HG03460 (cell line): Measurements from ENCODE around the gene ORMDL3.
"Not testable (repeated sequence)": the region's sequence is repeated elsewhere in the genome, so short reads cannot be mapped to it uniquely, and the experiment has no call there.

Source experiments
- ATAC-seq: cut with Tn5 transposase; IDR thresholded peaks from one replicate; pipeline ENCODE4 v1.9.1; 2021; ENCODE audit not compliant: unreplicated experiment

The ORMDL3 gene

GRCh38 chr17:39950871-39951348, 23.5 kb upstream of the ORMDL3 start:
- no peak for ATAC-seq

- ATAC-seq: no peak
Observed at GRCh38 chr17:39949028-39949427, 21.6 kb upstream of the ORMDL3 start.

- ATAC-seq: not testable (repeated sequence)
Observed at GRCh38 chr17:39948489-39948828, 21.1 kb upstream of the ORMDL3 start.

GRCh38 chr17:39946551-39947330, 19.3 kb upstream of the ORMDL3 start:
- ATAC-seq: no peak

- no peak for ATAC-seq
Observed at GRCh38 chr17:39944393-39944711, 17.0 kb upstream of the ORMDL3 start.

GRCh38 chr17:39943702-39944392, 16.4 kb upstream of the ORMDL3 start:
- no peak for ATAC-seq

- ATAC-seq: no peak
Observed at GRCh38 chr17:39939588-39940419, 12.4 kb upstream of the ORMDL3 start.

- no peak for ATAC-seq
Observed at GRCh38 chr17:39939106-39939505, 11.7 kb upstream of the ORMDL3 start.

- ATAC-seq: no peak
Observed at GRCh38 chr17:39938140-39938869, 10.9 kb upstream of the ORMDL3 start.

- no peak for ATAC-seq
Observed at GRCh38 chr17:39937447-39937846, 10.0 kb upstream of the ORMDL3 start.

GRCh38 chr17:39935909-39936308, 8.5 kb upstream of the ORMDL3 start:
- ATAC-seq: no peak

- no peak for ATAC-seq
Observed at GRCh38 chr17:39934324-39934723, 6.9 kb upstream of the ORMDL3 start.

GRCh38 chr17:39933912-39934311, 6.5 kb upstream of the ORMDL3 start:
- no peak for ATAC-seq

GRCh38 chr17:39929646-39930407, 2.4 kb upstream of the ORMDL3 start:
- no peak for ATAC-seq

GRCh38 chr17:39928858-39929645, 1.7 kb upstream of the ORMDL3 start:
- ATAC-seq: no peak

GRCh38 chr17:39927929-39928857, 792 bp upstream of the ORMDL3 start:
- ATAC-seq: peak; percentile 5

- ATAC-seq: peak; percentile 28
Observed at GRCh38 chr17:39926588-39927100, 757 bp downstream of the ORMDL3 start.

- ATAC-seq: no peak
Observed at GRCh38 chr17:39926135-39926587, 1.2 kb downstream of the ORMDL3 start.
